HG03045 (cell line): Measurements from ENCODE around the gene SPIN1.

Experiments
- ATAC-seq: cut with Tn5 transposase; IDR thresholded peaks from one replicate; pipeline ENCODE4 v1.9.1; 2021; ENCODE audit warnings: mild to moderate bottlenecking, moderate library complexity; ENCODE audit not compliant: unreplicated experiment

SPIN1 gene

DNA sequence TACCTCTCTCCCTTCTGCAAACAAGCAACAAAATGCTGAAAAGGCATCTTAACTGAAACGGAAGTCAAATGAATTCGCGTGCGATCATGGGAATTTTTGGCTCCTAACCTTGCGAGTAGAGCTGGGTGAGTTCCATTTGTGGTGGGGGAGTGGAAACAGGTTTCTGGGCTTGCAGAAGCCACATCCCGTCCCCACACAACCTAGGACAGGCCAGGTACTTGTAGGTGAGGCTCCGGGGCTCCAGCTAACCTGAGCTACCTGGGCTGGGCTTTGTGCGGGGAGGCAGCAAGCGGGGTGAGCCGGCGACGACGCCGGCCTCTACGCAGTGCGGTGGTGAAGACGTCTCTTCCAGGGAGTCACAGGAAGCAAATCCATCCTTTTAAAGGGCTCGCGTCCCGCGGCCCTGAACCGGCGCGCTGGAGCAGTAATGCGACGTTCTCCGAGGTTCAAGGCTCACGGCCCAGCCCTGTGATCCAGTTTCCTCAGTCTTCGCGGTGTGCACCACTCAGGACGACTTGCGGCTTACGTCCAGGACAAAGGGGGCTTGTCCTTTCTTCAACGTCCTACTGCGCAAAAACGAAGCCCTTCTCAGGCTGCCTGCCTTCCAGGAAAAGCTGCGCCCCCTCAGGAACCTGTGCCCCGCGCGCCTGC, 567 bp upstream of the SPIN1 start:
- ATAC-seq = peak; percentile 17

DNA sequence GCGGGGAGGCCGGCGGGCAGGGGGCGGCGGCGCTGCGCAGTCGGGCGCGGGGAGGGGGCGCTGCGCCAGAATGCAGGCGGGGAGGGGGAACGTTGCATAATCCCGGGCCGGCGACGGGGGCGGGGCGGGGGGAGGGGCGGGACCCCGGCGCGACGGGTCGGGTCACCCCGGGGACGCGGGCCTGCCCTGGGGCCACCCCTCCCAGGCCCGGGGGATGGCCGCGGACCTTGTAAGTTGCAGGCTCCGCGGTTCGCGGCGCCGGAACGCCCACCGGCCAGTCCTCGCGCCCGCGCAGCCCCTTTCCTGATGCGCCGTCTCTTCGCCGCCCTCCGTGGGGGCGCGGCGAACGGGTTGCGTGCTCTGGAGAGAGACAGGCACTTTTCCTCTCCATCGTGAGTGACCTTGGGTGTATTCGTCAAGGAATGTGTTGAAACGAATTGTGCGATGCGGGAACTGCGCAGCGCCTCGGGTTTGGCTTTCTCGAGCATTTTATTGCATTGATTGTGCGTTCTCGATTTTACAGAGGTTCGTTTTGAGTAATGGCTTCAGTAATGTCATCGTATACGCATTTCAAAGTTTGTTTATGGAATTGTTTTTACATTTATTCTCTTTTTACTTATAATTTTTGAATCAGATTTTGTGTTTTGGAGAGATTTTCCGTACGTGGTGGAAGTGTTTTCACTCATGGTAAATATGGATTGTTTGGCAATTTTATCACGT, 802 bp downstream of the SPIN1 start:
- ATAC-seq = peak; percentile 19

DNA sequence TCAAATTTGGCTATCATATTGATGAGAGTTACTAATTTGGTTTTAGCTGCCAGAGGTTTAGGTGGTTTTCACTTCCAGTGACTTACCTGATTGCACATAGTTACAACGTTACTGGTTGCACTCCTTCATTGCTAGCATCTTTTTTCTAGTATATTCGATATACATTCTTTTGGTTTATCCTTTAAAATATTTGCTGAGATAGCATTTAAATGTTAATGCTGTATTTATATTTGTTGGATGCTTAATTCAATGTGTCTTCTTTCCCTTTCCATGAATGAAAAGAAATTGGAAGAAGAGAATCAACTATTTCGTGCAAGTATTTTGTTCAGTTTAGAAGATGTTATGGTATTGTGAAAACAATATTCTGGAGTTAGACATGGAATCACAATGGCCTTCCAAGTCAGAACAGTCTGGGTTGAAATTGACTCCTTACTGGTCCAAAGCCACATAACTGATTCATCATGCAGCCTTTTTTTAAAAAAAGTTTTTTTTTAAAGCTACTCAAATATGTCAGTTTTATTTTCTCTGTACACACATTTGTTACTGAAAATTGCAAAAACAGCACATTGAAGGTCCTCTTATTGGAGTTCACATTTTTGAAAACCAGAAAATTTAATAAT, 2.2 kb downstream of the SPIN1 start:
- ATAC-seq = no peak

DNA sequence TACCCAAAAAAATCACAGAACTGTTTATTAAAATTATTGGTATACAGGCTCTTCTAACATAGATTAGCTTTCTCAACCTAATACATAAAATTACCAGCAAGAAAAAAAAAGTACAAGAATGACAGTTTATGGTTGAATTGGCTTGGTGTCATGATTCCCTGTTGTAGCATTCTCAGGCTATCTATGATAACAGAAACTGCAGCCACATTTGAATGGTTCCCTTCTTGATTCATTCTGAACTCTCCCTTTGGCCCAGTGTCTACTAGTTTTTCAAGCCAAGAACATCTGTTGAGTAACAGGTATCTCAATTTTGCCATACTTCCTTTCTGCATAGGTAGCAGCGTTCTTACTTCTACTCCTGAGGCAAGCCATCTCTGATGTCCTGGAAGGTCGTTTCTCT, 3.0 kb downstream of the SPIN1 start:
- ATAC-seq = no peak

DNA sequence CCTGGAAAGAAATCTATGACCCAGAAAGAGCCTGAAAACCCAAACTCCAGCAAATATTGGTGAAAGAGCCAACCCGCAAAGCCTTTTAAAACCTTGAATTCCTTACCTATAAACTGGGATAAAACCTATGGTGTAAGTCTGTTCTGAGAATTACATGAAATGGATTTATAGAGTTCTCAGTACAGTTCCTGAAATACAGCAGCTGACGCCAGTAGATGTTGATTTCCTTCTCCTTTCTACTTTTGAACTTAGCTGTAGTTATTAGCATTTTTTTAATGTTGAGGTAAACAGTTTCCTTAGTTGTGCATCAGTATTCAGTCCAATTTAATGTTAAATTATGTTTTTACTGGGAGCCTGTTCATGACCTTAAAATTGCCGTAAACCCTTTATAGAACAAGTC, 3.7 kb downstream of the SPIN1 start:
- ATAC-seq = no peak

DNA sequence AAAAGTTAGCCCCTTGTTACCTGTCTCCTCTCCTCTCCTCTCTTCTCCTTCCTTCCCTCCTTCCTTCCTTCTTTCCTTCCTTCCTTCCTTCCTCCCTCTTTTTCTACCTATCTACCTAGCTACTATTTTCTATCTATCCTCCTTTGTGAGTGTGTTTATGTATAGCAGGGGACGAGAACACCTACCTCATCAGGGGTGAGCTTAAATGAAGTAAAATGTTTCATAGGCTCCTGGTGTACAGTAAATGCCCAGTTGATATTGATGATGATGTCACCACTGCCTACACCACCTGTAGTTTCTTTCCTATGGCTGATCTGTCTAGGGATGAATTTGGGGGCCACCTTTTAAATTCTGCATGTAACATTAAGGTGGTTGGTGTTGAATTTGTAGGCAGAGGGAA, 4.3 kb downstream of the SPIN1 start:
- ATAC-seq = no peak

DNA sequence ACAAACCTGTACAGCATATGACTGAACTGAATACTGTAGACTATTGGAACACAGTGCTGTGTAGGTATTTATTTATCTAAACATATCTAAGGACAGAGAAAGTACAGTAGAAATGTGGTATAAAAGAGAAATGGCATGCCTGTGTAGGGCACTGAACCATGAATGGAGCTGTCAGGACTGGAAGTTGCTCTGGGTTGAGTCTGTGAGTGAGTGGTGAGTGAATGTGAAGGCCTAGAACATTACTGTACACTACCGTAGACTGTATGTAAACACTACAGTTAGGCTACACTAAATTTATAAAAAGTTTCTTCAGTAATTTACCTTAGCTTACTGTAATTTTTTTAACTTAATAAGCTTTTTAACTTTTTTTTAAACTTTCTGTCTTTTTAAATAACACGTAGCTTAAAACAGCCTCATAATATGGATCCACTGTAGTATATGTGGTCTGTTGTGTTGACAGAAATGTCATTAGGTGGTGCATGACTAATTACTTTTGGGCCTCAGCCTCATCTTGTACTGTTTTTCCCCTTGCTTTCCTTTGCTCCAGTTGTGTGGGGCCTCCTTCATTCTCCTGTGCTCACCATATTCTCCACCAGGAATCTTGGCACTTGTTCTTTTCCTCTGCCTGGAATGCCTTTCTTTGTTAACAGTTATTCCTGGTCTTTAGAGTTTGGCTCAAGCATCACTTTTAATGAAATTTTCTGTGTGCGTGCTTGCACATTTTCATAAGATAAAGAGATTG, 8.8 kb downstream of the SPIN1 start:
- no peak for ATAC-seq

DNA sequence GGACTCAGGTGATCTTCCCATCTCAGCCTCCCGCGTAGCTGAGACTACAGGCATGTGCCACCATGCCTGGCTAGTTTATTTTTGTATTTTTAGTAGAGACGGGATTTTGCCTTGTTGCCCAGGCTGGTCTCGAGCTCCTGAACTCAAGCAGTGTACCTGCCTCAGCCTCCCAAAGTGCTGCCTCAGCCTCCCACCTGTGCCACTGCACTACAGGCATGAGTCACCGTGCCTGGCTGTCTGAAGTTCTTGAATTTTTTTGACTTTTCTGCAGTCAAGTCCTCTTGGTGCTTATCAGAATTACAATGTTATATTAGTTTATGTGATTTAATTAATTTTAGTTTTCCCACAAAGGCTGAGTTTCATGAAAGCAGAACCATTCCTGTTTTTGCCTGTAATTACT, 9.8 kb downstream of the SPIN1 start:
- no peak for ATAC-seq

DNA sequence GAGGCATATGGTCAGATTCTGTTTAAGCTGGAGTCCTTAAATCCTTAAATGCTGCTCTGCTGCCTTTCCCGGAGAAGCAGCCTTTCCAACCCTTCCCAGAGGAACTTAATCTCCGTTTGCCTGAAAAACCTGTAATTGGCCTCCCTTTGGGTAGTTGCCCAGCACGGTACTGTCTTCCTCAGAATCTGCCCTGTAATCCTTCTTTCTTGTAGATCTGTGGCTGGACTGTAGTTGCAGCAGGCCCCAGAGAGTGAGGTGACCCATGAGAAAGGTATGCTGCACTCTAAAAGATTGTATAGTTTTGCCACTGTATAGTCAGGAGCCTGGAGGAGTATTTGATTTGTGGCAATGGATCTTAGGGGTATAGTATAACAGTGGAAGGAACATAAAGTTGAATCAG, 11.7 kb downstream of the SPIN1 start:
- no peak for ATAC-seq

DNA sequence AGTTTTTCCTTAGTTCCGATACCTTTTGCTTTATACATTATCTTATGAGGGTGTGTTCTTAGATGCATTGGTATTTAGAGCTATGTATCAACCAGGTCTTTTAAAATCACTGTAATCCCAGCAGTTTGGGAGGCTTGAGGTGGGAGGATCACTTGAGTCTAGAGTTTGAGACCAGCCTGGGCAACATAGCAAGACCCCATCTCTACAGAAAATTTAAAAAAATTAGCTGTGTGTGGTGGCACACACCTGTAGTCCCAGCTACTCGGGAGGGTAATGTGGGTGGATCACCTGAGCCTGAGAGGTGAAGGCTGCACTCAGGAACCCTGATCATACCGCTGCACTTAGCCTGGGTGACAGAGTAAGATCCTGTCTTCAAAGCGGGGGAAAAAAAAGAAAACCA, 15.1 kb downstream of the SPIN1 start:
- no peak for ATAC-seq

DNA sequence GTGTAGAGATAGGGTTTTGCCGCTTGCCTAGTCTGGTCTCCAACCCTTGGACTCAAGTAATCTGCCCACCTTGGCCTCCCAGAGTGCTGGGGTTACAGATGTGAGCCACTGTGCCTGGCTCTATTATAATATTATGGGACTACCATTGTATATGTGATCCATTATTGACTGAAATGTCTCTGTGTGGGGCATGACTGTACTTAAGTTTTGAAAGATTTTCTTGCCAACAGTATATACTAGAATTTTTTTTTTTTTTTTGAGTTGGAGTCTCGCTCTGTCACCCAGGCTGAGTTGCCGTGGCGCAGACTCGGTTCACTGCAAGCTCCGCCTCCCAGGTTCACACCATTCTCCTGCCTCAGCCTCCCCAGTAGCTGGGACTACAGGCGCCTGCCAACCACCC, 17.8 kb downstream of the SPIN1 start:
- ATAC-seq = no peak

DNA sequence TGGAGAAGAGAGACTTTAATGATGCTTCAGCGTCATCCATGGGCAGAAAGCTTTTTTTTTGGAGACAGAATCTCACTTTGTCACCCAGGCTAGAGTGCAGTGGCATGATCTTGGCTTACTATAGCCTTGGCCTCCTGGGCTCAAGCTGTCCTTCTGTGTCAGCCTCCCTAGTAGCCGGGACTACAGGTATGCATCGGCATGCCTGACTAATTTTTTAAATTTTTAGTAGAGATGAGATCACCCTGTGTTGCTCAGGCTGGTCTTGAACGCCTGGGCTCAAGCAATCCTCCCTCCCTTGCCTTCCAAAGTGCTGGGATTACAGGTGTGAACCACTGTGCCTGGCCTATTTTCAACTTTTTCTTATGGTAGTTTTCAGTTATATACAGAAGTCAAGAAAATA, 23.2 kb downstream of the SPIN1 start:
- no peak for ATAC-seq

DNA sequence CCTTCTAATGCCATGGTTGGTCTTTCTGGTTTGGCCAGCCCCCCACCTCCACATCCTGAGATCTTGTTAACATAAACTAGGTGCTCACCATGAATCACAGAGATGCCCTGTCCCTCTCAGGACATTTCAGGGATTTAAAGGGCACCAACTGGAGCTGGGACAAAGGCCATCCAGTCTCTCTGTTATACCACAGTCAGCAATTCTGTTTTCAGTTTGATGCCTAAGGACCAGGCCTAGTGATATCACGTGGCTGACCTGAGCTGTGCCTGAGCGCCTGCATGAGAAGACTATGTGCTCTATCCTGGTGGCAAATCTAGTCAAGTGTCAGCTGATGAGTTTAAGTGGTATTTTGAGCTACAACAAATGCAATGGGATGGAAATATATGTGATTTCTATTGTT, 26.1 kb downstream of the SPIN1 start:
- ATAC-seq = no peak

DNA sequence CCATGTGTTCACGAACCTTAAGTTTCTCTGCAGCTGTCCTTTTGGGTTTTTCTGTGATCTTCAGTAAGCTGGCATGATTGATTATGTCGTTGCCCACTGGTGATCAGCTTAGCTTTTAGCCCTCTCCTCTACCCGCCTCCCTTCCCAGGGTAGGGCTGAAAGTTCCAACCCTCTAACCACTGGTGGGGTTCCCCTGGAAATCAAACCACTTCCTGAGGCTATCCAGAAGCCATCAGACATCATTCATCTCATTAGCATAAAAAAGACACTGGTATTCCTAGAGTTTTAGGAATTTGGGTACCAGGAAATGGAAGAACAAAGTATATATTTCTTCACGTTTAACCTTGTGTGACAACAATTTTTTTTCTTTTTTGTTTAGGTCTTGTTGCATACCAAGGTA, 29.8 kb downstream of the SPIN1 start:
- ATAC-seq = no peak

DNA sequence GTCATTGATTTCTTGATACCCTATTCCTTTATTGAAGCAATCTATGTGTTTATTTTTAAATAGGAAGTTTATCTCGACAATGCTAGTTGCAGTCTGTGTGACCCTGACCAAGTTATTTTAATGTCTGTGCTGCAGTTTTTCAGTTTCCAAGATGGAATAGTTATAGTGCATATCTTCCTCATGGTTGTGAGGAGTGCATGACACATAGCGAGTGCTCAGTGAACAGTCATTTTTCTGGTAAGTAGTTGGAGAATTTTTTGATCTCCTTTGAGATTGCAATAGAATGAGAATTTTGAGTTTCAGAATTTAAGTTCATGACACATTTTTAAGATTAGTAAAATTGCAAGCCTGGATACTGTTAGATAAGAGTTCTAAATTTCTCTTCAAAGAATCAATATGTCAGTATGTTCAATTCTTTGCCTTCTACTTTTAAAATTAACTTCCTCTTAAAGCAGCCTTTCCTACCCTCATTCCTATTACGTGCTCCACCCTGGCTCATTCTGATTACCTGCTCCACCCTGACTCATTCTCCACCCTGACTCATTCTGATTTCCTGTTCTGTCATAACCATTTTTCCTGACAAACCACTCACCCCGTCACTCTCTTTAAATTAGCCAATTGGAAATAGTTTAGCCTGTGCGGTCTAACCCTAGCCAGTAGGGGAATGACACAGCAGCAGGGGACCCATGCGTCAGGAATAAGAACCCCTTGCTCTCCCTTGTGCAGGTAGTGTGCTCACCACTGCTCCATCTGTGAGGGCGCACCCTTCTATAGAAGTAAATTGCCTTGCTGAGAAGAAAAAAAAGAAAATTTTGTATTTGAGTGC, 30.7 kb downstream of the SPIN1 start:
- no peak for ATAC-seq

DNA sequence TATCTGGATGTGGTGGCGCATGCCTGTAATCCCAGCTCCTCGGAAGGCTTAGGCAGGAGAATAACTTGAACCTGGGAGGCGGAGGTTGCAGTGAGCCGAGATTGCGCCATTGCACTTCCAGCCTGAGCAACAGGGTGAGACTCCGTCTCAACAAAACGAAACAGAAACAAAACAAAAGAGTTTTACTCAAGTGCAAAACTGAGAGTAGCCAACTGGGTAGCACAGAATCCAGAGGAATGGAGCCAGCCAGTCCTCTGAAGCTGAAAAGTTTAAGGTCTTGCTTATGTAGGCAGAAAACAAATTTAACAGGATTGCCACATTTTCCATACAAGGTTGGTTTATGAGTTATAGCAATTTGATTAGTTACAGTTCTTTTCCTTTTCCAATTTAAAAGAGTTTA, 32.0 kb downstream of the SPIN1 start:
- ATAC-seq = no peak

DNA sequence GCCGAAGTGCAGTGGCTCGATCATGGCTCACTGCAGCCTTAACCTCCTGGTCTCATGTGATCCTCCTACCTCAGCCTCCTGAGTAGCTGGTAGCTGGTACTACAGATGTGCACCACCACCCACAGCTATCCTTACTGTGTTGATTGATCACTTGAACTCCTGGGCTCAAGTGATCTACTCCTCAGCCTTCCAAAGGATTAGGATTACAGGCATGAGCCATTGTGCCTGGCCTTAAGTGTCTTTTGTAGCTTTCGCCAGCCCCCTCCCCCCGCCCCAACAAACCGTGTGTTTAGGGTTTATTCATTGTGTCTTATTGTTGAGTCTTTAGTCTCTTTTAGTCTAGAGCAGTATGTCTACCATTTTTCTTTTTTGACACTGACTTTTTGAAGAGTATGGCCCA, 33.1 kb downstream of the SPIN1 start:
- no peak for ATAC-seq

DNA sequence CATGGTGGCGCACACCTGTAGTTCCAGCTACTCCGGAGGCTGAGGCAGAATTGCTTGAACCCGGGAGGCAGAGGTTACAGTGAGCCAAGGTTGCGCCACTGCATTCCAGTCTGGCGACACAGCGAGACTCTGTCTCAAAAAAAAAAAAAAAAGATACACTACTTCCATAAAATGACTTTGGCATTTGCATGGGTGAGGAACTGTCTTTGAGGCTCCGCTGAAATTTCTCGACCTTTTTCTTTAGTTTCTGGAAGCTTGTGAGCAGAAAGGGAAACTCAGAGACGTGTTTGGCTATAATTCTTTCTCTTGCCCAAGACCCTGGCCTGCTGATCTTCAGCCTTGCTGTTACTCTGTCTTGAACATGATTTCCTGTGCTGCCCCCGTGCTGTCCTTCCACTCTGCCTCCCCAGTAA, 37.3 kb downstream of the SPIN1 start:
- ATAC-seq = no peak

DNA sequence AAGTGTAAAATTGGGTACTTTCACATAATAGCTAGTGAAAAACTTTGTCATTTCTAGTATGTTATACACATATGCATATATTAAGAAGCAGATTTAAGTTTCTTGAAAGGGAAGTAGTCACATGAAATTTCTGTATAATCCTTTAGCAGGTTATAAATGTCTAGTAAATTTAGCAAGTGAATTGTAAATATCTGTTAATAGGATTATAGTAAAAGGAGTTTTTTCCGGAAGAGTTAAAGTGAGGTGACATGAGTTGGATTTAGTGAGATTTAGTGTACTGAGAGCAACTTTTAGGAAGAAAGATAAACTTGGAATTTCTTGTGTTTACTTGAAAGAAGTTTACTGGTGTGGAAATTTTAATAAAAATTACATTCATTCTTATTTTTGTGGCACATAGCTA, 38.4 kb downstream of the SPIN1 start:
- ATAC-seq = no peak

DNA sequence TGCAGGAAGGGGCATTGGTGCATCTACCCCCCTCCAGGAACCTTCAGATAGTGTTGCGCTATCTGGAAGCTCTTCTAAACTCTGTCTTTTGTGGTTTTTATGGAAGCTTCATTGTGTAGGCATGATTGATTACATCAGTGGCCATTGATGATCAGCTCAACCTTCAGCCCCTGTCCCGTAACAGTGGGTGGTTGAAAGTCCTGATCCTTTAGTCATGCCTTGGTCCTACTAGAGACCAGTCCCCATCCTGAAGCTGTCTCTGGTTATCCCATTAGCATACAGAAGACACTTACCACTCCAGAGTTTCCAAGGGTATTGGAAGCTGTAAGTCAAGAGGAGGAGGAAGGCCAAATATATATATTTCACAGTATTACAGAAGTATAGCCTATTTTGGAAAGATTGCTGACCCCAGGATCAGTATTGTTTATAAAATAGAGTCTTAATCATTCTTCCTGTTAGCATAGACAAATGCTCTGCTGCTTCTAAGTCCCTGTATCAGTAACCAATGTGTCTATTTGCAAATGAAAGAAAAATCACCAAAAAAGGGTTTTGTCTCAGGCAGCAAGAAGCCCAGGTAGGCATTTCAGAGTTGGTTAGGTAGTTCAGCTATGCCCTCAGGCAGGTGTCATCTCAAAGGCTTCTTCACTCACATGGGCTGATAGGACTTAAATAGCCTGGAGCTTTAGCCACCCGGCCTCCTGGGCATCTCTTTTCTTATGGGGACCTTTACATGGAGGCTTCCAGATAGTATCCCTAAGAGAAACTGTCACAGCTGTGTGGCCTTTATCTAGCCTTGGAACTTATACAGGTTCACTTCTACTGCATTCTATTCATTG, 41.6 kb downstream of the SPIN1 start:
- no peak for ATAC-seq
